NCI-H345 treated with DMSO at 0.1 percent for 48 hours (cell line): ENCODE data around the gene ADARB2.

Experiments used
- DNase-seq: peaks from one replicate; lab custom pipeline; 2025; ENCODE audit not compliant: unreplicated experiment; lab: John Stamatoyannopoulos, UW

Gene ADARB2

GRCh38 chr10:1128115-1128514, 609.2 kb downstream of the ADARB2 start:
- no peak for DNase-seq

- no peak for DNase-seq
These were observed 609.7 kb downstream of the ADARB2 start for GRCh38 chr10:1127629-1128028.
